ENCODE results near the gene RDH5.

The RDH5 gene

GRCh38 chr12:55681142-55682077 lies 38.8 kb upstream of the RDH5 start:
- peak; percentile 63 for DNase-seq (ENCODE audit: low read depth)
- peak; percentile 43 for TF ChIP-seq CTCF (IDR thresholded peaks at IDR 0.05; ENCODE audit: low read length, missing control alignments)
- H3K4me3 ChIP-seq (replicated peaks; ENCODE audit: low read depth, low read length): peak overlapping the region; percentile 8

GRCh38 chr12:55682087-55682796 lies 38.0 kb upstream of the RDH5 start:
- no peak for DNase-seq (ENCODE audit: low read depth)
- TF ChIP-seq CTCF (IDR thresholded peaks at IDR 0.05; ENCODE audit: low read length, missing control alignments): no peak
- H3K4me3 ChIP-seq (replicated peaks; ENCODE audit: low read depth, low read length): no peak overlapping the region

DNA sequence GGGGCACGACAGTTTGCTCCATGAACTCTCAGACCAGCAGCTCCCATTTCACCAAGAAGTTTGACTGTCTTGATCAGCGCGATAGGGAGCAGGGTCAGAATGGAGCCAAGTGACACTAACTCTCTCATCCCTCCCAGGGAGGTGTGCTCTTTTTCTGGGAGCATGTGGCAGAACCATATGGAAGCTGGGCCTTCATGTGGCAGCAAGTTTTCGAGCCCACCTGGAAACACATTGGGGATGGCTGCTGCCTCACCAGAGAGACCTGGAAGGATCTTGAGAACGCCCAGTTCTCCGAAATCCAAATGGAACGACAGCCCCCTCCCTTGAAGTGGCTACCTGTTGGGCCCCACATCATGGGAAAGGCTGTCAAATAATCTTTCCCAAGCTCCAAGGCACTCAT lies 36.5 kb upstream of the RDH5 start:
- DNase-seq (ENCODE audit: low read depth): no peak
- TF ChIP-seq CTCF (IDR thresholded peaks at IDR 0.05; ENCODE audit: low read length, missing control alignments): no peak
- no peak overlapping the region for H3K4me3 ChIP-seq (replicated peaks; ENCODE audit: low read depth, low read length)

DNA sequence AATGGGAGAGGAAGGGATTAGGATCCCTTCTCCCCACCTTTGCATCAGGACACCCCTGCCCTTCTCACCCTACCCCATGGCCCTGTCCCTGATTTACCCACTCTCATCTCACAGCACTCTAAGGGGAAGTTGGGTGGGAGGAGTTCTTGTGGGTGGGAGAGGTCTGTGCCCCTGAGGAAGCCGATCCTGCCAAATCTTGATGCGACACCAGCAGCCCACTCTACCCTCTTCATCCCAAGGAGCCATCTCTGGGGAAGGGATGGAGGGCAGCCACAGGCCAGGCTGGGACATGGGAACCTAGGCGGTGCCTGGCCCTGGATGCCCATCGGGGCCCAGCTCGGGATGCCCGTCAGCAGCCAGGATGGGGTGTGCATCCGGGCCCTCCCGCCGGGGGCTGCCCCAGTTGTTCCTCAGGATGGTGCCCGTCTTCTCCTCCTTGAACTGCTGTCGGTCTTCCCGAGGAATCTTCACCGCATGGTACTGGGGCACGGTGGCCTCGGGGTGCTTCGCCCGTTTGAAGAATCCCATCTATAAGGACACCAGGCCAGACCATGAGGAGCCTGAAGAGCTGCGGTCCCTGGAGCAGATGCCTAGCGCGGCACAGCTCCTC lies 35.3 kb upstream of the RDH5 start:
- H3K4me3 ChIP-seq (replicated peaks; ENCODE audit: low read depth, low read length): no peak overlapping the region
- no peak for DNase-seq (ENCODE audit: low read depth)
- TF ChIP-seq CTCF (IDR thresholded peaks at IDR 0.05; ENCODE audit: low read length, missing control alignments): no peak

GRCh38 chr12:55685671-55686070 lies 34.5 kb upstream of the RDH5 start:
- TF ChIP-seq CTCF (IDR thresholded peaks at IDR 0.05; ENCODE audit: low read length, missing control alignments): no peak
- H3K4me3 ChIP-seq (replicated peaks; ENCODE audit: low read depth, low read length): no peak overlapping the region
- no peak for DNase-seq (ENCODE audit: low read depth)

- no peak for TF ChIP-seq CTCF (IDR thresholded peaks at IDR 0.05; ENCODE audit: low read length, missing control alignments)
- no peak overlapping the region for H3K4me3 ChIP-seq (replicated peaks; ENCODE audit: low read depth, low read length)
- no peak for DNase-seq (ENCODE audit: low read depth)
These were observed 33.7 kb upstream of the RDH5 start for GRCh38 chr12:55686366-55687010.
